Mesenchymal stem cell (in vitro differentiated cells and primary cell): Measurements from ENCODE around the gene LRRFIP1.

Experiments
- DNase-seq: peaks from one replicate; pipeline ENCODE4 v3.0.0-alpha.2; 2013
- H2AFZ ChIP-seq: one replicate; pipeline ENCODE4 v1.6.1; 2013; ENCODE audit warnings: low read depth, mild to moderate bottlenecking, control low read depth, inconsistent platforms, low read length, moderate library complexity
- H2AK5ac ChIP-seq: 2 replicates; pipeline ENCODE4 v1.6.1; 2013; ENCODE audit warnings: low read length, moderate library complexity, mild to moderate bottlenecking, inconsistent platforms; ENCODE audit not compliant: severe bottlenecking
- H2BK120ac ChIP-seq: one replicate; pipeline ENCODE4 v1.6.1; 2013; ENCODE audit warnings: low read depth, mild to moderate bottlenecking, inconsistent platforms, low read length, moderate library complexity
- H2BK12ac ChIP-seq, 2 experiments: one replicate each; pipeline ENCODE4 v1.6.1; 2013; ENCODE audit warnings: inconsistent platforms in 2 of 2, low read length in 2 of 2, mild to moderate bottlenecking in 2 of 2, moderate library complexity in 2 of 2, control low read depth in 1 of 2
- H2BK15ac ChIP-seq: one replicate; pipeline ENCODE4 v1.6.1; 2013; ENCODE audit warnings: mild to moderate bottlenecking, low read depth, inconsistent platforms; ENCODE audit not compliant: poor library complexity, severe bottlenecking
- H2BK5ac ChIP-seq: 2 replicates; pipeline ENCODE4 v1.6.1; 2013; ENCODE audit warnings: low read depth, mild to moderate bottlenecking, low read length, control low read depth, inconsistent platforms; ENCODE audit not compliant: poor library complexity, severe bottlenecking
- H3K14ac ChIP-seq, 2 experiments: one replicate each; pipeline ENCODE4 v1.6.1; 2013; ENCODE audit warnings: inconsistent platforms in 2 of 2, low read length in 2 of 2, control low read depth in 1 of 2, mild to moderate bottlenecking in 1 of 2, moderate library complexity in 1 of 2
- H3K18ac ChIP-seq, 2 experiments: one replicate each; pipeline ENCODE4 v1.6.1; 2013; ENCODE audit warnings: inconsistent platforms in 2 of 2, low read length in 2 of 2, control low read depth in 1 of 2, low read depth in 1 of 2, mild to moderate bottlenecking in 1 of 2
- H3K23ac ChIP-seq, 2 experiments: one replicate each; pipeline ENCODE4 v1.6.1; 2013; ENCODE audit warnings: inconsistent platforms in 2 of 2, low read length in 2 of 2, mild to moderate bottlenecking in 2 of 2, moderate library complexity in 2 of 2, control low read depth in 1 of 2
- H3K27ac ChIP-seq: 2 replicates; pipeline ENCODE4 v1.5.1; 2013; ENCODE audit warnings: mild to moderate bottlenecking, moderate library complexity, low read length, control low read depth, inconsistent platforms; ENCODE audit not compliant: poor library complexity, severe bottlenecking
- H3K27me3 ChIP-seq, 2 experiments: 2 replicates each; pipeline versions ENCODE4 v1.6.1 to v1.7.0; 2013; ENCODE audit warnings: low read length in 2 of 2, mild to moderate bottlenecking in 2 of 2, moderate library complexity in 2 of 2, control low read depth in 1 of 2, inconsistent platforms in 1 of 2; ENCODE audit not compliant: control insufficient read depth in 1 of 2, insufficient read depth in 1 of 2
- H3K36me3 ChIP-seq, 2 experiments: 2 replicates each; pipeline versions ENCODE4 v1.6.1 to v1.7.0; 2013; ENCODE audit warnings: low read length in 2 of 2, control low read depth in 1 of 2, inconsistent platforms in 1 of 2, low read depth in 1 of 2, mild to moderate bottlenecking in 1 of 2; ENCODE audit not compliant: insufficient read depth in 2 of 2, control insufficient read depth in 1 of 2
- H3K4ac ChIP-seq, 2 experiments: one replicate each; pipeline ENCODE4 v1.6.1; 2013; ENCODE audit warnings: inconsistent platforms in 2 of 2, low read length in 2 of 2, mild to moderate bottlenecking in 2 of 2, moderate library complexity in 2 of 2, control low read depth in 1 of 2, low read depth in 1 of 2
- H3K4me1 ChIP-seq: 2 replicates; pipeline ENCODE4 v1.6.1; 2013; ENCODE audit warnings: low read depth, low read length, control low read depth; ENCODE audit not compliant: control insufficient read depth, insufficient read depth
- H3K4me2 ChIP-seq: 2 replicates; pipeline ENCODE4 v1.6.1; 2013; ENCODE audit warnings: low read length, mild to moderate bottlenecking, inconsistent platforms; ENCODE audit not compliant: poor library complexity, severe bottlenecking
- H3K4me3 ChIP-seq, 2 experiments: 2 replicates each; pipeline versions ENCODE4 v1.5.1 to v1.7.0; 2013; ENCODE audit warnings: low read length in 2 of 2, mild to moderate bottlenecking in 2 of 2, control low read depth in 1 of 2, low read depth in 1 of 2; ENCODE audit not compliant: insufficient read depth in 1 of 2
- H3K79me1 ChIP-seq: replicated peaks from 2 replicates; pipeline ENCODE4 v1.6.1; 2013; ENCODE audit warnings: mild to moderate bottlenecking, control low read depth, low read length, inconsistent platforms; ENCODE audit not compliant: poor library complexity, severe bottlenecking
- H3K9ac ChIP-seq: 2 replicates; pipeline ENCODE4 v1.7.0; 2013; ENCODE audit warnings: mild to moderate bottlenecking, low read length, moderate library complexity
- H3K9me3 ChIP-seq: 2 replicates; pipeline ENCODE4 v1.7.0; 2013; ENCODE audit warnings: mild to moderate bottlenecking, low read length; ENCODE audit not compliant: control insufficient read depth
- H4K8ac ChIP-seq: one replicate; pipeline ENCODE4 v1.6.1; 2013; ENCODE audit warnings: inconsistent platforms, mild to moderate bottlenecking, low read length, moderate library complexity
- H4K91ac ChIP-seq: one replicate; pipeline ENCODE4 v1.6.1; 2013; ENCODE audit warnings: mild to moderate bottlenecking, low read length, inconsistent platforms
- WGBS: methylation state at CpG from one replicate; pipeline ENCODE4 v1.1.7; 2013; ENCODE audit warnings: mixed read lengths; 5-methylcytosine and 5-hydroxymethylcytosine counted together

LRRFIP1 gene

DNA sequence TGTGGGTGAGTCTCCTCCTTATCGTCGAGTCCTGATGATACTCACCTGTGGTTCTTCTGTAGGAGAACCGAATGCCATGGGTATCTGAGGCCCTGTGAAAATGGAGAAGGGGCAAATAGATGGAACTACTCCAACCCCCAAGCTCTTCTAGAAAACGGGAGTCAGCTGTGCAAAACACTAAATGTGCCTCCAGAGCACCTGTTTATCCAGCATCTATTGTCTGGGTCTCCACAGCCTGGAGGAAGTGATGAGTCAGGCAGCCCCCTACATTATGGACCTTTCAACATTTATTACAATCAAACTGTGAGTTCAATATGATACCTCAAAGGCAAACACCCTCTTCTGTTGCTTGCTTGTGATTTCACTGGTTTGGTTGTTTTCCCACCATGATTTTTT, 9.8 kb upstream of the LRRFIP1 start:
- H3K4me1 ChIP-seq: peaks cover 13% of the 10 kb centered on the region

DNA sequence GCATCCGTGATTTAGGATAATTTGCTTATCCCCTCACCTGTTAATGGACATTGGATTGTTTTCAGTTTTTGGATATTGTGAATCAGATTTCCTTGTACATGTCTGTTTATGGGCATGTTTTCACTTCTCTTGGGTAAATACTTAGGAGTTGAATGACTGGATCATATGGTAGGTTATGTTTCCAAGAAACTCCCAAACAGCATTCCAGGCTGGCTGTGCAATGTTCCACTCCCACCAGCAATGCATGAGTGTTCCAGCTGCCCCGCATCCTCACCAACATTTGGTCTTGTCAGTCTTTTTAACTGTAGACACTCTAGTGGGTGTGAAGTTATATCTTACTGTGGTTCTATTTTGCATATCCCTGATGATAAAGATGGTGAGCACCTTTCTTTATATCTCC, 8.9 kb upstream of the LRRFIP1 start:
- Histone ChIP-seq H2AFZ (no peak overlapping the region), H2BK5ac (no peak overlapping the region), H3K18ac (no peak overlapping the region), H3K4me1 (peaks cover 13% of the 10 kb centered on the region), H2BK12ac (peak overlapping the region in 1 of 2 experiments; percentile 31), H3K27me3 (no peaks in the 10 kb centered on the region), H4K91ac (no peak overlapping the region), H3K4me2 (no peak overlapping the region), H4K8ac (no peak overlapping the region), H2BK120ac (no peak overlapping the region), H3K79me1 (no peaks in the 10 kb centered on the region), H3K4me3 (no peak overlapping the region), H3K14ac (no peak overlapping the region), H2BK15ac (no peak overlapping the region), H3K9me3 (no peaks in the 10 kb centered on the region), H3K27ac (no peak overlapping the region), H3K9ac (peak overlapping the region; percentile 1), H3K4ac (no peak overlapping the region), H2AK5ac (no peak overlapping the region), H3K36me3 (no peaks in the 10 kb centered on the region), H3K23ac (no peak overlapping the region)
- peak; percentile 63 for DNase-seq
- 100% methylated on average over 1 of the region's 2 CpGs for WGBS

More for the DNA sequence above, 9.8 kb upstream of the LRRFIP1 start:
- Histone ChIP-seq H4K8ac (no peak overlapping the region), H2BK120ac (peak overlapping the region; percentile 51), H3K27ac (no peak overlapping the region), H3K36me3 (no peaks in the 10 kb centered on the region), H3K79me1 (no peaks in the 10 kb centered on the region), H3K9ac (peak overlapping the region; percentile 81), H3K4me2 (no peak overlapping the region), H3K18ac (peak overlapping the region in 1 of 2 experiments; percentile 52), H3K27me3 (no peaks in the 10 kb centered on the region), H3K9me3 (no peaks in the 10 kb centered on the region), H2AFZ (no peak overlapping the region), H3K4ac (peak overlapping the region in 1 of 2 experiments; percentile 40), H4K91ac (peak overlapping the region; percentile 79), H2BK5ac (no peak overlapping the region), H3K4me3 (peak overlapping the region in 1 of 2 experiments; percentile 1), H2AK5ac (peak overlapping the region; percentile 17), H2BK15ac (no peak overlapping the region), H2BK12ac (peak overlapping the region; percentile 41 to 65), H3K23ac (no peak overlapping the region), H3K14ac (no peak overlapping the region)
- DNase-seq: no peak
- 72% methylated on average over 4 of the region's 4 CpGs for WGBS

- Histone ChIP-seq H4K8ac (no peak overlapping the region), H3K4me2 (no peak overlapping the region), H3K27me3 (no peaks in the 10 kb centered on the region), H3K79me1 (peaks cover 4% of the 10 kb centered on the region), H3K4ac (no peak overlapping the region), H3K27ac (no peak overlapping the region), H4K91ac (peak overlapping the region; percentile 43), H3K18ac (no peak overlapping the region), H2BK120ac (no peak overlapping the region), H3K4me1 (peaks cover 6% of the 10 kb centered on the region), H3K23ac (no peak overlapping the region), H3K9ac (peak overlapping the region; percentile 19), H3K36me3 (no peaks in the 10 kb centered on the region), H2AK5ac (no peak overlapping the region), H2BK5ac (no peak overlapping the region), H3K4me3 (no peak overlapping the region), H3K14ac (no peak overlapping the region), H2AFZ (no peak overlapping the region), H2BK15ac (no peak overlapping the region), H3K9me3 (no peaks in the 10 kb centered on the region), H2BK12ac (no peak overlapping the region)
- no peak for DNase-seq
- WGBS: 89% methylated on average over 13 of the region's 13 CpGs
These were observed 3.7 kb upstream of the LRRFIP1 start for GRCh38 chr2:237623428-237624403.

- Histone ChIP-seq H3K27ac (no peak overlapping the region), H2AK5ac (no peak overlapping the region), H4K91ac (no peak overlapping the region), H2BK12ac (peak overlapping the region; percentile 6 to 33), H3K14ac (no peak overlapping the region), H3K79me1 (peaks cover 6% of the 10 kb centered on the region), H2BK5ac (no peak overlapping the region), H2BK120ac (no peak overlapping the region), H2BK15ac (no peak overlapping the region), H3K4me3 (no peak overlapping the region), H3K4me2 (no peak overlapping the region), H3K23ac (no peak overlapping the region), H4K8ac (no peak overlapping the region), H3K36me3 (no peaks in the 10 kb centered on the region), H3K27me3 (no peaks in the 10 kb centered on the region), H3K18ac (no peak overlapping the region), H3K4me1 (peaks cover 10% of the 10 kb centered on the region), H3K9me3 (no peaks in the 10 kb centered on the region), H3K4ac (no peak overlapping the region), H3K9ac (no peak overlapping the region), H2AFZ (no peak overlapping the region)
- 100% methylated on average over 5 of the region's 6 CpGs for WGBS
- no peak for DNase-seq
These were observed 2.8 kb upstream of the LRRFIP1 start for GRCh38 chr2:237624565-237624964.
